ENCODE measurements around the gene THSD7B.

- TF ChIP-seq ZNF558 (CRISPR knock-in tag; IDR thresholded peaks at IDR 0.05; ENCODE audit: borderline replicate concordance): no peak
- no peak for TF ChIP-seq ZNF407 (CRISPR knock-in tag; IDR thresholded peaks at IDR 0.05; ENCODE audit: not compliant biosample characterization)
- TF ChIP-seq ZBTB26 (CRISPR knock-in tag; IDR thresholded peaks at IDR 0.05; ENCODE audit: borderline replicate concordance): no peak
Observed at GRCh38 chr2:136986605-136987221, 221.4 kb downstream of the THSD7B start.

Measured in HepG2 (cell line).